OCI-LY3 (cell line): ENCODE results near the gene VSX2.

Experiments
- H2AFZ ChIP-seq: fragments of 200-600, 300-600 bp; shearing (Covaris generic); 2 replicates; pipeline ENCODE4 v1.6.0; 2014; ENCODE audit warnings: antibody characterized with exemption, low read depth, low read length
- H3K27ac ChIP-seq: fragments of 200-600, 300-600 bp; sonication (generic); 2 replicates; pipeline ENCODE4 v1.5.1; 2014; ENCODE audit warnings: mild to moderate bottlenecking, low read length, moderate library complexity, mixed read lengths
- H3K27me3 ChIP-seq: fragments of 200-600, 300-600 bp; sonication (generic); 2 replicates; pipeline ENCODE4 v1.6.1; 2014; ENCODE audit warnings: low read depth, low read length, mixed read lengths
- H3K36me3 ChIP-seq: fragments of 200-600, 300-600 bp; sonication (generic); replicated peaks from 2 replicates; pipeline ENCODE3; 2014; ENCODE audit warnings: low read depth, low read length, mixed read lengths
- H3K4me1 ChIP-seq: fragments of 300-600, 200-600 bp; sonication (generic); 2 replicates; pipeline ENCODE4 v1.6.1; 2014; ENCODE audit warnings: low read length, mixed read lengths
- H3K4me2 ChIP-seq: fragments of 200-600, 300-600 bp; sonication (generic); 2 replicates; pipeline ENCODE4 v1.6.1; 2014; ENCODE audit warnings: low read length, mixed read lengths
- H3K4me3 ChIP-seq: fragments of 300-600, 200-600 bp; sonication (generic); 2 replicates; pipeline ENCODE4 v1.5.1; 2014; ENCODE audit warnings: antibody characterized with exemption, mild to moderate bottlenecking, low read length, moderate library complexity
- H3K79me2 ChIP-seq: fragments of 300-600, 200-600 bp; shearing (Covaris generic); 2 replicates; pipeline ENCODE4 v1.6.1; 2014; ENCODE audit warnings: mild to moderate bottlenecking, low read length, mixed read lengths
- H3K9ac ChIP-seq: fragments of 300-600, 200-600 bp; shearing (Covaris generic); 2 replicates; pipeline ENCODE4 v1.6.0; 2014; ENCODE audit warnings: mild to moderate bottlenecking, low read length, moderate library complexity
- H3K9me3 ChIP-seq: fragments of 200-600, 300-600 bp; shearing (Covaris generic); 2 replicates; pipeline ENCODE4 v1.6.1; 2014; ENCODE audit warnings: low read length, mixed read lengths; ENCODE audit not compliant: insufficient read depth
- H4K20me1 ChIP-seq: fragments of 200-600, 300-600 bp; sonication (generic); 2 replicates; pipeline ENCODE4 v1.6.1; 2016; ENCODE audit warnings: low read length, mixed read lengths; ENCODE audit not compliant: insufficient read depth
- EZH2phosphoT487 ChIP-seq: fragments of 200-600 bp; shearing (Covaris generic); IDR thresholded peaks from 2 replicates; pipeline ENCODE4 v1.6.1; 2018; ENCODE audit warnings: antibody characterized with exemption, mixed run types, low read depth
- TF ChIP-seq, protein P1 (sequence below): fragments of 200-600, 300-600 bp; sonication (generic); IDR thresholded peaks from 2 replicates; pipeline ENCODE4 v1.5.1; 2014; ENCODE audit warnings: antibody characterized with exemption, low read length, low read depth

Gene VSX2

DNA sequence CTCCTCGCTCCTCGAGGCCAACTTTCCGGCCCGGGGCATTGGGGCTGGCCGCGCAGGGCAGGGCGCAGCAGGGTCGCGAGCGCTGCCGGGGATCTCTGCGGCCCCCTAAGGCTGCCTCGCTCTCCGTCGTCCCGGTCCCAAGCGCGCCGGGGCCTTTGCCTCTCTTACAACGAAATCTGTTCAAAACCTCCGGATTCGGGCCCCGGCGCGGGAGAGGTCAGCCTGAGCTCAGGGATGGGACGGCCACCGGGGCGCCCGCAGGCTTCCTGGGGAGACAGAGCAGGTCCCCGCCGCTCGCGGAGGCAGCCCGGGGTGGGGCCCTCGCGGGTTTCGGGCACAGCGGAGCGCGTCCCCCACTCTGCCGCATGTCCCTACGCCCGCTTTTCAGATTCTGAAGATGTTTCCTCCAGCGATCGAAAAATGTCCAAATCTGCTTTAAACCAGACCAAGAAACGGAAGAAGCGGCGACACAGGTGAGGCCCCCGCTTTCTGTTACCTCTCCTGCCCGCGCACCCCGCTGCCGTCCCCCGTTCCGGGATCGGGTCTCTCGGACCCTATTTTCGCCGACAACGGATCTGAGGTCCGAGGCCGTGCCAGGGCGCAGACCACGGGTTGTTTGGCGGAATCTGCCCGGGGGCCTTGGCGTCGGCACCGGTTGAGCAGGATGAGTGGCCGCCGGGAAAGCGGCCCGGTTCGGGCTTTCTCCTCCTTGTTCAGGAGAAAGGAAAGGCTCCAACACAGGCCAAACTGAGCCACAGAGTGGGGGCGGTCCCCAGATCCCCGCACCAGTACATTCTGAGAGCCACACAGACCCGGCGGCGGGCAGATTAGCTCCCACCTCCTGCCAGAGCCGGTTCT lies 1.8 kb downstream of the VSX2 start:
- Histone ChIP-seq H3K4me3 (no peak overlapping the region), H3K27me3 (peaks cover 27% of the 10 kb centered on the region), H3K27ac (no peak overlapping the region), H3K4me2 (no peak overlapping the region), H3K79me2 (no peaks in the 10 kb centered on the region), H4K20me1 (no peaks in the 10 kb centered on the region), H2AFZ (no peak overlapping the region), H3K9ac (no peak overlapping the region), H3K4me1 (no peaks in the 10 kb centered on the region), H3K9me3 (no peaks in the 10 kb centered on the region), H3K36me3 (no peaks in the 10 kb centered on the region)
- TF ChIP-seq, protein P1, sequence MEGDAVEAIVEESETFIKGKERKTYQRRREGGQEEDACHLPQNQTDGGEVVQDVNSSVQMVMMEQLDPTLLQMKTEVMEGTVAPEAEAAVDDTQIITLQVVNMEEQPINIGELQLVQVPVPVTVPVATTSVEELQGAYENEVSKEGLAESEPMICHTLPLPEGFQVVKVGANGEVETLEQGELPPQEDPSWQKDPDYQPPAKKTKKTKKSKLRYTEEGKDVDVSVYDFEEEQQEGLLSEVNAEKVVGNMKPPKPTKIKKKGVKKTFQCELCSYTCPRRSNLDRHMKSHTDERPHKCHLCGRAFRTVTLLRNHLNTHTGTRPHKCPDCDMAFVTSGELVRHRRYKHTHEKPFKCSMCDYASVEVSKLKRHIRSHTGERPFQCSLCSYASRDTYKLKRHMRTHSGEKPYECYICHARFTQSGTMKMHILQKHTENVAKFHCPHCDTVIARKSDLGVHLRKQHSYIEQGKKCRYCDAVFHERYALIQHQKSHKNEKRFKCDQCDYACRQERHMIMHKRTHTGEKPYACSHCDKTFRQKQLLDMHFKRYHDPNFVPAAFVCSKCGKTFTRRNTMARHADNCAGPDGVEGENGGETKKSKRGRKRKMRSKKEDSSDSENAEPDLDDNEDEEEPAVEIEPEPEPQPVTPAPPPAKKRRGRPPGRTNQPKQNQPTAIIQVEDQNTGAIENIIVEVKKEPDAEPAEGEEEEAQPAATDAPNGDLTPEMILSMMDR, result no peak
- no peak for TF ChIP-seq EZH2phosphoT487

DNA sequence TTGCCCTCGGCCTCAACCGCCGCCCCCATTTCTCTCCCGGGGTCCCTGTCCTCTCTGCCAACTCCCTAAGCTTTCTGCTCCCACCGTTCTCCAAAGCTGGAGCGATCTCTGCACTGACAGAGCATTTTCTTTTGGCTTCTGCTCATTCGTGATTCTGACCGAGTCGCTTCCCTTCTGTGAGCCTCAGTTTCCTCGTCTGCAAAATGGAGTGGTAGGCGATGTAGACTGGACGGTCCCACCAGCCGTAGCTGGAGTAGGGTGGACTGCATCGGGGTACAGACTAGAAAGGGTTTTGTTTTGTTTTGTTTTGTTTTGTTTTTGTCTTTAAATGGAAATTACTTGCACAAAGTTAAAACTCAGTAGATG lies 2.4 kb downstream of the VSX2 start:
- Histone ChIP-seq H3K36me3 (no peaks in the 10 kb centered on the region), H3K4me3 (no peak overlapping the region), H3K4me2 (no peak overlapping the region), H4K20me1 (no peaks in the 10 kb centered on the region), H3K4me1 (no peaks in the 10 kb centered on the region), H3K79me2 (no peaks in the 10 kb centered on the region), H2AFZ (no peak overlapping the region), H3K27ac (no peak overlapping the region), H3K9ac (no peak overlapping the region), H3K27me3 (peaks cover 27% of the 10 kb centered on the region), H3K9me3 (no peaks in the 10 kb centered on the region)
- no peak for TF ChIP-seq EZH2phosphoT487
- TF ChIP-seq, protein P1, result no peak

GRCh38 chr14:74242021-74242779 lies 3.0 kb downstream of the VSX2 start:
- no peak for TF ChIP-seq EZH2phosphoT487
- TF ChIP-seq, protein P1, result no peak
- H3K4me3 ChIP-seq, result no peak overlapping the region
- H3K9ac ChIP-seq, result no peak overlapping the region
- no peak overlapping the region for H3K27ac ChIP-seq
- H3K9me3 ChIP-seq, result no peaks in the 10 kb centered on the region
- H3K27me3 ChIP-seq, result peaks cover 27% of the 10 kb centered on the region
- H3K4me2 ChIP-seq, result no peak overlapping the region
- no peak overlapping the region for H2AFZ ChIP-seq
- no peaks in the 10 kb centered on the region for H3K79me2 ChIP-seq
- no peaks in the 10 kb centered on the region for H4K20me1 ChIP-seq
- no peaks in the 10 kb centered on the region for H3K4me1 ChIP-seq
- H3K36me3 ChIP-seq, result no peaks in the 10 kb centered on the region

- Histone ChIP-seq H3K4me1 (no peaks in the 10 kb centered on the region; the same call in 1 of the 2 replicates), H3K9me3 (no peaks in the 10 kb centered on the region), H3K4me3 (no peak overlapping the region), H3K36me3 (no peaks in the 10 kb centered on the region), H3K27me3 (peaks cover 27% of the 10 kb centered on the region), H3K79me2 (no peaks in the 10 kb centered on the region), H4K20me1 (no peaks in the 10 kb centered on the region), H3K27ac (no peak overlapping the region), H3K9ac (no peak overlapping the region), H2AFZ (no peak overlapping the region), H3K4me2 (no peak overlapping the region)
- TF ChIP-seq, protein P1, result no peak
- no peak for TF ChIP-seq EZH2phosphoT487
Measured at GRCh38 chr14:74242780-74243042, 3.5 kb downstream of the VSX2 start.
